ENCODE data around the gene LANCL3. TPM values are rescaled to one million over a fixed set of nuclear protein-coding genes. Genes with fewer than 3 reads are reported as not detected.

The LANCL3 gene
- total RNA-seq, 1 donor from 2014 or later, result 0.36 TPM

DNA sequence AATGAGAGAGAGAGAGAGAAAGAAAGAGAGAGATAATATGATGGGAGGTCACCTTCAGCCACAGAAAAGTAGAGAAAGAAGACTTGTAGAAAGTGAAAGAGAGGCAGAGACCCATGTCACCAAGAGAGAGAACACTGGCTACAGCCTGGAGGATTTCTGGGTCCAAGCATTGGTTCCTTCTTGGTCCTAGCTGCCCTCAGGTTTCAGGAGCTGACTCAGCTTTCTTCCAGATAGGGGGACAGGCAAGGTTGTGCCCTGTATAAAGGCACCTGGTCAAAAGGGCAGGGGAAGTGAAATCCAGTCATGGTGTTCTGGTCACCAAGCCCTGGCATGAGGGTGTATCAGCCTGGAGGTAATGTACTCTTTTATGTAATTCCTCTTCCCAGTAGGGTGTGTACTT lies 66.6 kb downstream of the LANCL3 start:
- no peak for DNase-seq (ENCODE audit: low read depth)
- TF ChIP-seq EZH2 (IDR thresholded peaks at IDR 0.05; ENCODE audit: insufficient read depth, low read length), result no peak
- TF ChIP-seq, protein P1, sequence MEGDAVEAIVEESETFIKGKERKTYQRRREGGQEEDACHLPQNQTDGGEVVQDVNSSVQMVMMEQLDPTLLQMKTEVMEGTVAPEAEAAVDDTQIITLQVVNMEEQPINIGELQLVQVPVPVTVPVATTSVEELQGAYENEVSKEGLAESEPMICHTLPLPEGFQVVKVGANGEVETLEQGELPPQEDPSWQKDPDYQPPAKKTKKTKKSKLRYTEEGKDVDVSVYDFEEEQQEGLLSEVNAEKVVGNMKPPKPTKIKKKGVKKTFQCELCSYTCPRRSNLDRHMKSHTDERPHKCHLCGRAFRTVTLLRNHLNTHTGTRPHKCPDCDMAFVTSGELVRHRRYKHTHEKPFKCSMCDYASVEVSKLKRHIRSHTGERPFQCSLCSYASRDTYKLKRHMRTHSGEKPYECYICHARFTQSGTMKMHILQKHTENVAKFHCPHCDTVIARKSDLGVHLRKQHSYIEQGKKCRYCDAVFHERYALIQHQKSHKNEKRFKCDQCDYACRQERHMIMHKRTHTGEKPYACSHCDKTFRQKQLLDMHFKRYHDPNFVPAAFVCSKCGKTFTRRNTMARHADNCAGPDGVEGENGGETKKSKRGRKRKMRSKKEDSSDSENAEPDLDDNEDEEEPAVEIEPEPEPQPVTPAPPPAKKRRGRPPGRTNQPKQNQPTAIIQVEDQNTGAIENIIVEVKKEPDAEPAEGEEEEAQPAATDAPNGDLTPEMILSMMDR (IDR thresholded peaks at IDR 0.05; ENCODE audit: insufficient read depth, low read depth, low read length), result no peak
- no peak overlapping the region for H3K27ac Mint-ChIP-seq (ENCODE audit: unreplicated experiment)

DNA sequence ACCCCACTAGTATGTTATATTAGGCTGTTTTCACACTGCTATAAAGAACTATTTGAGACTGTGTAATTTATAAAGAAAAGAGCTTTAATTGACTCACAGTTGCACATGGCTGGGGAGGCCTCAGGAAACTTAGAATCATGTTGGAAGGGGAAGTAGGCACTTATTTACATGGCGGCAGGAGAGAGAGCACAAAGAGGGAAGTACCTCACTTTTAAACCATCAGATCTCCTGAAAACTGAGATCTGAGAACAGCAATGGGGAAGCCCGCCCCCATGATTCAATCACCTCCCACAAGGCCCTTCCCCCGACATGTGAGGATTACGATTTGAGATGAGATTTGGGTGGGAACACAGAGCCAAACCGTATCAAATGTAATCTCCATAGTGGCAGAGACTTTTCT lies 68.7 kb downstream of the LANCL3 start:
- Histone ChIP-seq H2AFZ (ENCODE audit: low read depth, low read length) (no peak overlapping the region), H3K4me2 (ENCODE audit: low read length) (no peak overlapping the region), H3K4me1 (ENCODE audit: insufficient read depth, low read length) (no peaks in the 10 kb centered on the region), H3K27ac (ENCODE audit: low read depth, low read length) (no peak overlapping the region), H3K9ac (ENCODE audit: low read length) (no peak overlapping the region), H3K36me3 (ENCODE audit: insufficient read depth, low read length) (no peaks in the 10 kb centered on the region), H4K20me1 (ENCODE audit: insufficient read depth, low read length) (no peaks in the 10 kb centered on the region), H3K27me3 (ENCODE audit: insufficient read depth, low read length) (no peaks in the 10 kb centered on the region), H3K79me2 (ENCODE audit: insufficient read depth, low read length) (no peaks in the 10 kb centered on the region), H3K9me3 (ENCODE audit: insufficient read depth, low read depth, low read length) (no peaks in the 10 kb centered on the region), H3K4me3 (ENCODE audit: insufficient read depth, low read depth, low read length) (no peak overlapping the region)
- FAIRE-seq, result peak; percentile 49
- H3K4me1 Mint-ChIP-seq (ENCODE audit: low read depth, unreplicated experiment), result peaks cover 2% of the 10 kb centered on the region
- no peaks in the 10 kb centered on the region for H3K27me3 Mint-ChIP-seq (ENCODE audit: low read depth, unreplicated experiment)
- H3K9me3 Mint-ChIP-seq (ENCODE audit: unreplicated experiment), result no peaks in the 10 kb centered on the region
- H3K27ac Mint-ChIP-seq (ENCODE audit: unreplicated experiment), result no peak overlapping the region
- TF ChIP-seq, protein P1 (IDR thresholded peaks at IDR 0.05; ENCODE audit: insufficient read depth, low read depth, low read length), result no peak
- no peak for TF ChIP-seq EZH2 (IDR thresholded peaks at IDR 0.05; ENCODE audit: insufficient read depth, low read length)
- H3K36me3 Mint-ChIP-seq (ENCODE audit: low read depth, unreplicated experiment), result no peaks in the 10 kb centered on the region
- no peak overlapping the region for H3K4me3 Mint-ChIP-seq (ENCODE audit: unreplicated experiment)
- no peak for DNase-seq (ENCODE audit: low read depth)

More for the DNA sequence above, 66.6 kb downstream of the LANCL3 start:
- Histone ChIP-seq H3K79me2 (ENCODE audit: insufficient read depth, low read length) (no peaks in the 10 kb centered on the region), H3K36me3 (ENCODE audit: insufficient read depth, low read length) (no peaks in the 10 kb centered on the region), H3K9me3 (ENCODE audit: insufficient read depth, low read depth, low read length) (no peaks in the 10 kb centered on the region), H3K4me3 (ENCODE audit: insufficient read depth, low read depth, low read length) (no peak overlapping the region), H4K20me1 (ENCODE audit: insufficient read depth, low read length) (no peaks in the 10 kb centered on the region), H3K27ac (ENCODE audit: low read depth, low read length) (no peak overlapping the region), H3K4me1 (ENCODE audit: insufficient read depth, low read length) (no peaks in the 10 kb centered on the region), H3K4me2 (ENCODE audit: low read length) (no peak overlapping the region), H3K27me3 (ENCODE audit: insufficient read depth, low read length) (no peaks in the 10 kb centered on the region), H2AFZ (ENCODE audit: low read depth, low read length) (no peak overlapping the region), H3K9ac (ENCODE audit: low read length) (no peak overlapping the region)
- H3K27me3 Mint-ChIP-seq (ENCODE audit: low read depth, unreplicated experiment), result no peaks in the 10 kb centered on the region
- H3K9me3 Mint-ChIP-seq (ENCODE audit: unreplicated experiment), result no peaks in the 10 kb centered on the region
- no peak for FAIRE-seq
- H3K36me3 Mint-ChIP-seq (ENCODE audit: low read depth, unreplicated experiment), result no peaks in the 10 kb centered on the region
- H3K4me1 Mint-ChIP-seq (ENCODE audit: low read depth, unreplicated experiment), result no peaks in the 10 kb centered on the region
- H3K4me3 Mint-ChIP-seq (ENCODE audit: unreplicated experiment), result no peak overlapping the region

DNA sequence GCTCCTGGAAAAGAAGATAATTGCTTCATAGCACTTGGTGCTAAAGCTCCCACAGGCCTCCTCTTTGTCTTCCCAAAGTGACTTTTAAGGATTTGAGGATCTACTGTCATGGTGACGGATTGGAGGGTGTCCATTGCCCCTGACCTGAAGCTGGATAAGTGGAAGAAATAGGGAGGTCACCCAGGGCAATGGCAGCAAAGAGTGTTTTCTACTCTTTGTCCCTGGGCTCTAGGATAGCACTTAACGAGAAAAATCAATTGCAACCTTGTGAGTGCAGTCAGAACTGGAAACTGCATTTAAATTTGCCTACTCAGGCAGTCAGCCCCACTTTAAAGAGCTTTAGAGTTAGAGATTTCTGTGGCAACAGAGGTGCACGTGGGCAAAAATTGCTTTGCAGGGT lies 70.4 kb downstream of the LANCL3 start:
- TF ChIP-seq EZH2 (IDR thresholded peaks at IDR 0.05; ENCODE audit: insufficient read depth, low read length), result no peak
- TF ChIP-seq, protein P1 (IDR thresholded peaks at IDR 0.05; ENCODE audit: insufficient read depth, low read depth, low read length), result no peak
- Histone ChIP-seq H3K27me3 (ENCODE audit: insufficient read depth, low read length) (no peaks in the 10 kb centered on the region), H3K4me3 (ENCODE audit: insufficient read depth, low read depth, low read length) (no peak overlapping the region), H3K4me2 (ENCODE audit: low read length) (no peak overlapping the region), H3K9ac (ENCODE audit: low read length) (no peak overlapping the region), H3K36me3 (ENCODE audit: insufficient read depth, low read length) (no peaks in the 10 kb centered on the region), H4K20me1 (ENCODE audit: insufficient read depth, low read length) (no peaks in the 10 kb centered on the region), H3K4me1 (ENCODE audit: insufficient read depth, low read length) (no peaks in the 10 kb centered on the region), H3K79me2 (ENCODE audit: insufficient read depth, low read length) (no peaks in the 10 kb centered on the region), H2AFZ (ENCODE audit: low read depth, low read length) (no peak overlapping the region), H3K27ac (ENCODE audit: low read depth, low read length) (no peak overlapping the region), H3K9me3 (ENCODE audit: insufficient read depth, low read depth, low read length) (no peaks in the 10 kb centered on the region)
- H3K27me3 Mint-ChIP-seq (ENCODE audit: low read depth, unreplicated experiment), result no peaks in the 10 kb centered on the region
- no peak for FAIRE-seq
- DNase-seq (ENCODE audit: low read depth), result no peak
- H3K27ac Mint-ChIP-seq (ENCODE audit: unreplicated experiment), result no peak overlapping the region
- no peaks in the 10 kb centered on the region for H3K36me3 Mint-ChIP-seq (ENCODE audit: low read depth, unreplicated experiment)
- H3K4me1 Mint-ChIP-seq (ENCODE audit: low read depth, unreplicated experiment), result peaks cover 2% of the 10 kb centered on the region
- no peaks in the 10 kb centered on the region for H3K9me3 Mint-ChIP-seq (ENCODE audit: unreplicated experiment)
- H3K4me3 Mint-ChIP-seq (ENCODE audit: unreplicated experiment), result no peak overlapping the region
